GM19463 (cell line): ENCODE results near the gene SFSWAP.
"Not testable (repeated sequence)": the region's sequence is repeated elsewhere in the genome, so short reads cannot be mapped to it uniquely, and the experiment has no call there.

Source experiments
- ATAC-seq: cut with Tn5 transposase; IDR thresholded peaks from one replicate; pipeline ENCODE4 v1.9.1; 2021; ENCODE audit warnings: mild to moderate bottlenecking, moderate library complexity; ENCODE audit not compliant: unreplicated experiment

SFSWAP gene

GRCh38 chr12:131756441-131756840 is 45.6 kb downstream of the SFSWAP start:
- ATAC-seq = no peak

GRCh38 chr12:131757111-131757510 is 46.2 kb downstream of the SFSWAP start:
- ATAC-seq = no peak

- ATAC-seq = no peak
These were observed 47.3 kb downstream of the SFSWAP start for GRCh38 chr12:131758016-131758739.

GRCh38 chr12:131759176-131759575 is 48.3 kb downstream of the SFSWAP start:
- no peak for ATAC-seq

GRCh38 chr12:131761638-131762037 is 50.7 kb downstream of the SFSWAP start:
- no peak for ATAC-seq

GRCh38 chr12:131764738-131765137 is 53.8 kb downstream of the SFSWAP start:
- no peak for ATAC-seq

GRCh38 chr12:131765961-131766360 is 55.1 kb downstream of the SFSWAP start:
- ATAC-seq = no peak

GRCh38 chr12:131766382-131767107 is 55.7 kb downstream of the SFSWAP start:
- no peak for ATAC-seq

- ATAC-seq = no peak
These were observed 59.2 kb downstream of the SFSWAP start for GRCh38 chr12:131770120-131770519.

GRCh38 chr12:131771965-131772364 is 61.1 kb downstream of the SFSWAP start:
- ATAC-seq = no peak

GRCh38 chr12:131773582-131774221 is 62.8 kb downstream of the SFSWAP start:
- peak; percentile 78 for ATAC-seq

GRCh38 chr12:131774576-131775391 is 63.9 kb downstream of the SFSWAP start:
- ATAC-seq = no peak

GRCh38 chr12:131775392-131776236 is 64.7 kb downstream of the SFSWAP start:
- ATAC-seq = no peak

- ATAC-seq = peak; percentile 37
These were observed 65.5 kb downstream of the SFSWAP start for GRCh38 chr12:131776237-131776889.

- not testable (repeated sequence) for ATAC-seq
These were observed 66.4 kb downstream of the SFSWAP start for GRCh38 chr12:131777269-131777668.

GRCh38 chr12:131779027-131779426 is 68.1 kb downstream of the SFSWAP start:
- no peak for ATAC-seq

- ATAC-seq = no peak
These were observed 71.2 kb downstream of the SFSWAP start for GRCh38 chr12:131782061-131782460.

- ATAC-seq = no peak
These were observed 73.1 kb downstream of the SFSWAP start for GRCh38 chr12:131783915-131784541.
